ENCODE measurements around the gene QRFP.

Gene QRFP

GRCh38 chr9:130873966-130874365 is 22.6 kb downstream of the QRFP start:
- Histone ChIP-seq H3K36me3 (ENCODE audit: control insufficient read depth in 1 of 2, insufficient read depth in 2 of 2, low read depth in 1 of 2, low read length in 2 of 2) (peaks cover 65 to 91% of the 10 kb centered on the region in 2 experiments), H3K4me2 (ENCODE audit: low read length, poor library complexity, severe bottlenecking) (no peak overlapping the region), H4K8ac (ENCODE audit: low read length) (no peak overlapping the region), H3K9ac (ENCODE audit: low read length) (no peak overlapping the region), H2BK15ac (ENCODE audit: low read depth, poor library complexity, severe bottlenecking) (no peak overlapping the region), H3K27me3 (ENCODE audit: control insufficient read depth in 1 of 2, insufficient read depth in 1 of 2, low read length in 2 of 2) (no peaks in the 10 kb centered on the region), H3K18ac (ENCODE audit: low read depth in 1 of 2, low read length in 2 of 2) (no peak overlapping the region), H3K14ac (ENCODE audit: low read length in 2 of 2) (no peak overlapping the region), H3K23ac (ENCODE audit: low read length in 2 of 2) (no peak overlapping the region), H3K79me1 (replicated peaks; ENCODE audit: low read length, poor library complexity, severe bottlenecking) (peaks cover 24% of the 10 kb centered on the region), H2BK12ac (ENCODE audit: low read length in 2 of 2) (no peak overlapping the region), H2BK5ac (ENCODE audit: low read depth, low read length, poor library complexity, severe bottlenecking) (no peak overlapping the region), H3K27ac (ENCODE audit: low read length, poor library complexity, severe bottlenecking) (no peak overlapping the region), H3K4me3 (ENCODE audit: insufficient read depth in 1 of 2, low read depth in 1 of 2, low read length in 2 of 2) (no peak overlapping the region), H2AFZ (ENCODE audit: low read depth, low read length) (no peak overlapping the region), H3K9me3 (ENCODE audit: control insufficient read depth, low read length) (no peaks in the 10 kb centered on the region), H2BK120ac (ENCODE audit: low read depth, low read length) (no peak overlapping the region), H3K4me1 (ENCODE audit: control insufficient read depth, insufficient read depth, low read depth, low read length) (peaks cover 13% of the 10 kb centered on the region), H2AK5ac (ENCODE audit: low read length, severe bottlenecking) (no peak overlapping the region), H4K91ac (ENCODE audit: low read length) (no peak overlapping the region), H3K4ac (ENCODE audit: low read depth in 1 of 2, low read length in 2 of 2) (no peak overlapping the region)
- no peak for DNase-seq
- 96% methylated on average over 6 of the region's 8 CpGs for WGBS

GRCh38 chr9:130872912-130873503 is 23.6 kb downstream of the QRFP start:
- no peak overlapping the region for H2AFZ ChIP-seq (ENCODE audit: low read depth, low read length)

GRCh38 chr9:130872508-130872907 is 24.1 kb downstream of the QRFP start:
- Histone ChIP-seq H3K9me3 (ENCODE audit: control insufficient read depth, low read length) (no peaks in the 10 kb centered on the region), H2AFZ (ENCODE audit: low read depth, low read length) (no peak overlapping the region), H2AK5ac (ENCODE audit: low read length, severe bottlenecking) (no peak overlapping the region), H3K14ac (ENCODE audit: low read length in 2 of 2) (no peak overlapping the region), H3K23ac (ENCODE audit: low read length in 2 of 2) (no peak overlapping the region), H2BK15ac (ENCODE audit: low read depth, poor library complexity, severe bottlenecking) (no peak overlapping the region), H3K27me3 (ENCODE audit: control insufficient read depth in 1 of 2, insufficient read depth in 1 of 2, low read length in 2 of 2) (no peaks in the 10 kb centered on the region), H3K79me1 (replicated peaks; ENCODE audit: low read length, poor library complexity, severe bottlenecking) (peaks cover 20% of the 10 kb centered on the region), H3K4ac (ENCODE audit: low read depth in 1 of 2, low read length in 2 of 2) (no peak overlapping the region), H3K27ac (ENCODE audit: low read length, poor library complexity, severe bottlenecking) (no peak overlapping the region), H3K36me3 (ENCODE audit: control insufficient read depth in 1 of 2, insufficient read depth in 2 of 2, low read depth in 1 of 2, low read length in 2 of 2) (peaks cover 57 to 85% of the 10 kb centered on the region in 2 experiments), H2BK12ac (ENCODE audit: low read length in 2 of 2) (no peak overlapping the region), H3K4me3 (ENCODE audit: insufficient read depth in 1 of 2, low read depth in 1 of 2, low read length in 2 of 2) (no peak overlapping the region), H3K18ac (ENCODE audit: low read depth in 1 of 2, low read length in 2 of 2) (no peak overlapping the region), H4K8ac (ENCODE audit: low read length) (no peak overlapping the region), H4K91ac (ENCODE audit: low read length) (no peak overlapping the region), H3K9ac (ENCODE audit: low read length) (no peak overlapping the region), H2BK5ac (ENCODE audit: low read depth, low read length, poor library complexity, severe bottlenecking) (no peak overlapping the region), H3K4me2 (ENCODE audit: low read length, poor library complexity, severe bottlenecking) (no peak overlapping the region), H2BK120ac (ENCODE audit: low read depth, low read length) (no peak overlapping the region), H3K4me1 (ENCODE audit: control insufficient read depth, insufficient read depth, low read depth, low read length) (peaks cover 13% of the 10 kb centered on the region)
- 95% methylated on average over 9 of the region's 9 CpGs for WGBS
- DNase-seq: no peak

More at GRCh38 chr9:130872912-130873503, 23.6 kb downstream of the QRFP start:
- Histone ChIP-seq H2BK120ac (ENCODE audit: low read depth, low read length) (no peak overlapping the region), H3K79me1 (replicated peaks; ENCODE audit: low read length, poor library complexity, severe bottlenecking) (peaks cover 20% of the 10 kb centered on the region), H3K14ac (ENCODE audit: low read length in 2 of 2) (no peak overlapping the region), H3K36me3 (ENCODE audit: control insufficient read depth in 1 of 2, insufficient read depth in 2 of 2, low read depth in 1 of 2, low read length in 2 of 2) (peaks cover 60 to 85% of the 10 kb centered on the region in 2 experiments), H3K18ac (ENCODE audit: low read depth in 1 of 2, low read length in 2 of 2) (no peak overlapping the region), H3K27me3 (ENCODE audit: control insufficient read depth in 1 of 2, insufficient read depth in 1 of 2, low read length in 2 of 2) (no peaks in the 10 kb centered on the region), H3K4me1 (ENCODE audit: control insufficient read depth, insufficient read depth, low read depth, low read length) (peaks cover 13% of the 10 kb centered on the region), H3K4me2 (ENCODE audit: low read length, poor library complexity, severe bottlenecking) (no peak overlapping the region), H4K8ac (ENCODE audit: low read length) (no peak overlapping the region), H4K91ac (ENCODE audit: low read length) (no peak overlapping the region), H2BK5ac (ENCODE audit: low read depth, low read length, poor library complexity, severe bottlenecking) (no peak overlapping the region), H3K4me3 (ENCODE audit: insufficient read depth in 1 of 2, low read depth in 1 of 2, low read length in 2 of 2) (no peak overlapping the region), H3K9ac (ENCODE audit: low read length) (no peak overlapping the region), H2BK12ac (ENCODE audit: low read length in 2 of 2) (no peak overlapping the region), H3K27ac (ENCODE audit: low read length, poor library complexity, severe bottlenecking) (no peak overlapping the region), H2BK15ac (ENCODE audit: low read depth, poor library complexity, severe bottlenecking) (no peak overlapping the region), H2AK5ac (ENCODE audit: low read length, severe bottlenecking) (no peak overlapping the region), H3K23ac (ENCODE audit: low read length in 2 of 2) (no peak overlapping the region), H3K9me3 (ENCODE audit: control insufficient read depth, low read length) (no peaks in the 10 kb centered on the region), H3K4ac (ENCODE audit: low read depth in 1 of 2, low read length in 2 of 2) (no peak overlapping the region)
- WGBS: 97% methylated on average over 14 of the region's 15 CpGs
- DNase-seq: no peak

DNA sequence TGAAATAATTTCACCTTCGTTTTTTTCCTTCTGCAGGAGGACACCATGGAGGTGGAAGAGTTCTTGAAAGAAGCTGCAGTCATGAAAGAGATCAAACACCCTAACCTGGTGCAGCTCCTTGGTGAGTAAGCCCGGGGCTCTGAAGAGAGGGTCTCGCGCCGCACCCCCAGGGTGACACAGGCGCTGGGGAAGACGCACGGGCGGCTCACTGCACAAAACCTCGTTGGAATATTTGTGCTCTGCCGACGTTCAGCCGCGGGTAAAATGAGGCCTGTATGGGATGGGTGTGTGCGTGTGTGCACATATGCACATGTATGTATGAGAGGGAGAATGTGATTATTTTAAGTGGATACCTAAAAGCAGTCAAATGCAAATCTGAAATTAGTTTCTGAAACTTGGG is 24.5 kb downstream of the QRFP start:
- H3K4me2 ChIP-seq (ENCODE audit: low read length, poor library complexity, severe bottlenecking): no peak overlapping the region
- no peak overlapping the region for H2AFZ ChIP-seq (ENCODE audit: low read depth, low read length)
- H3K36me3 ChIP-seq (ENCODE audit: control insufficient read depth in 1 of 2, insufficient read depth in 2 of 2, low read depth in 1 of 2, low read length in 2 of 2): peaks cover 56 to 85% of the 10 kb centered on the region in 2 experiments
- H3K23ac ChIP-seq (ENCODE audit: low read length in 2 of 2): no peak overlapping the region
- H3K4ac ChIP-seq (ENCODE audit: low read depth in 1 of 2, low read length in 2 of 2): no peak overlapping the region
- no peaks in the 10 kb centered on the region for H3K27me3 ChIP-seq (ENCODE audit: control insufficient read depth in 1 of 2, insufficient read depth in 1 of 2, low read length in 2 of 2)
- no peak overlapping the region for H2BK5ac ChIP-seq (ENCODE audit: low read depth, low read length, poor library complexity, severe bottlenecking)
- no peak overlapping the region for H3K14ac ChIP-seq (ENCODE audit: low read length in 2 of 2)
- DNase-seq: no peak
- H4K8ac ChIP-seq (ENCODE audit: low read length): no peak overlapping the region
- no peak overlapping the region for H2BK15ac ChIP-seq (ENCODE audit: low read depth, poor library complexity, severe bottlenecking)
- H3K27ac ChIP-seq (ENCODE audit: low read length, poor library complexity, severe bottlenecking): no peak overlapping the region
- no peak overlapping the region for H3K4me3 ChIP-seq (ENCODE audit: insufficient read depth in 1 of 2, low read depth in 1 of 2, low read length in 2 of 2)
- no peak overlapping the region for H4K91ac ChIP-seq (ENCODE audit: low read length)
- H3K18ac ChIP-seq (ENCODE audit: low read depth in 1 of 2, low read length in 2 of 2): no peak overlapping the region
- H3K9ac ChIP-seq (ENCODE audit: low read length): no peak overlapping the region
- peaks cover 14% of the 10 kb centered on the region for H3K4me1 ChIP-seq (ENCODE audit: control insufficient read depth, insufficient read depth, low read depth, low read length)
- H2AK5ac ChIP-seq (ENCODE audit: low read length, severe bottlenecking): no peak overlapping the region
- WGBS: 97% methylated on average over 15 of the region's 15 CpGs
- no peaks in the 10 kb centered on the region for H3K9me3 ChIP-seq (ENCODE audit: control insufficient read depth, low read length)
- no peak overlapping the region for H2BK12ac ChIP-seq (ENCODE audit: low read length in 2 of 2)
- H3K79me1 ChIP-seq (replicated peaks; ENCODE audit: low read length, poor library complexity, severe bottlenecking): peaks cover 20% of the 10 kb centered on the region
- no peak overlapping the region for H2BK120ac ChIP-seq (ENCODE audit: low read depth, low read length)
